GM18505 (cell line): ENCODE measurements around the gene METRNL.
"Not testable (repeated sequence)": the region's sequence is repeated elsewhere in the genome, so short reads cannot be mapped to it uniquely, and the experiment has no call there.

Source experiments
- ATAC-seq: cut with Tn5 transposase; IDR thresholded peaks from one replicate; pipeline ENCODE4 v1.9.1; 2021; ENCODE audit not compliant: unreplicated experiment
- POLR2A ChIP-seq: IDR thresholded peaks from 4 replicates; pipeline ENCODE4 v1.6.1; 2011; ENCODE audit warnings: borderline replicate concordance; ENCODE audit not compliant: insufficient read depth, insufficient read length; ENCODE audit errors: extremely low read depth

METRNL gene

GRCh38 chr17:83135692-83136091 lies 56.3 kb downstream of the METRNL start:
- TF ChIP-seq POLR2A, result no peak
- ATAC-seq, result no peak

GRCh38 chr17:83136156-83136555 lies 56.7 kb downstream of the METRNL start:
- no peak for TF ChIP-seq POLR2A
- ATAC-seq, result no peak

- ATAC-seq, result no peak
- TF ChIP-seq POLR2A, result no peak
These were observed 57.5 kb downstream of the METRNL start for GRCh38 chr17:83136931-83137330.

- ATAC-seq, result no peak
- TF ChIP-seq POLR2A, result no peak
These were observed 58.1 kb downstream of the METRNL start for GRCh38 chr17:83137523-83137922.

- TF ChIP-seq POLR2A, result no peak
- ATAC-seq, result no peak
These were observed 59.4 kb downstream of the METRNL start for GRCh38 chr17:83138820-83139219.

- not testable (repeated sequence) for ATAC-seq
These were observed 60.3 kb downstream of the METRNL start for GRCh38 chr17:83139541-83140248.

- ATAC-seq, result not testable (repeated sequence)
These were observed 60.8 kb downstream of the METRNL start for GRCh38 chr17:83140249-83140566.

GRCh38 chr17:83142619-83143018 lies 63.2 kb downstream of the METRNL start:
- no peak for ATAC-seq
- TF ChIP-seq POLR2A, result no peak

GRCh38 chr17:83143817-83144231 lies 64.4 kb downstream of the METRNL start:
- no peak for TF ChIP-seq POLR2A

More at GRCh38 chr17:83143817-83144231, 64.4 kb downstream of the METRNL start:
- no peak for ATAC-seq
